GM21367 (cell line): ENCODE data around the gene AKAP8L.

Experiments used
- ATAC-seq: cut with Tn5 transposase; IDR thresholded peaks from one replicate; pipeline ENCODE4 v1.9.1; 2021; ENCODE audit not compliant: unreplicated experiment

Gene AKAP8L

GRCh38 chr19:15394426-15394825 is 24.4 kb downstream of the AKAP8L start:
- ATAC-seq, result no peak

- no peak for ATAC-seq
Measured at GRCh38 chr19:15393963-15394362, 24.8 kb downstream of the AKAP8L start.

GRCh38 chr19:15390814-15391213 is 28.0 kb downstream of the AKAP8L start:
- ATAC-seq, result no peak

GRCh38 chr19:15381864-15382263 is 36.9 kb downstream of the AKAP8L start:
- ATAC-seq, result no peak

- ATAC-seq, result no peak
Measured at GRCh38 chr19:15381429-15381828, 37.4 kb downstream of the AKAP8L start.

- ATAC-seq, result peak; percentile 47
Measured at GRCh38 chr19:15379999-15380647, 38.7 kb downstream of the AKAP8L start.

- peak; percentile 78 for ATAC-seq
Measured at GRCh38 chr19:15379083-15379998, 39.4 kb downstream of the AKAP8L start, which contains the start of gene AKAP8. Gene AKAP8, minus strand, starts transcription at chr19:15379787. Its CDS starts 56 bp downstream, at chr19:15379731.

- no peak for ATAC-seq
Measured at GRCh38 chr19:15378534-15379082, 40.2 kb downstream of the AKAP8L start.

GRCh38 chr19:15374796-15375440 is 43.9 kb downstream of the AKAP8L start:
- ATAC-seq, result no peak

GRCh38 chr19:15374105-15374651 is 44.6 kb downstream of the AKAP8L start:
- ATAC-seq, result no peak

GRCh38 chr19:15373644-15374043 is 45.1 kb downstream of the AKAP8L start:
- no peak for ATAC-seq

GRCh38 chr19:15372891-15373301 is 45.9 kb downstream of the AKAP8L start:
- no peak for ATAC-seq

- no peak for ATAC-seq
Measured at GRCh38 chr19:15372470-15372869, 46.3 kb downstream of the AKAP8L start.

- ATAC-seq, result no peak
Measured at GRCh38 chr19:15371786-15372380, 46.9 kb downstream of the AKAP8L start.

GRCh38 chr19:15371119-15371518 is 47.7 kb downstream of the AKAP8L start:
- no peak for ATAC-seq

- no peak for ATAC-seq
Measured at GRCh38 chr19:15369594-15369891, 49.2 kb downstream of the AKAP8L start.

GRCh38 chr19:15368798-15369593 is 49.8 kb downstream of the AKAP8L start:
- ATAC-seq, result no peak

- no peak for ATAC-seq
Measured at GRCh38 chr19:15368051-15368632, 50.6 kb downstream of the AKAP8L start.

GRCh38 chr19:15367439-15367838 is 51.3 kb downstream of the AKAP8L start:
- no peak for ATAC-seq

GRCh38 chr19:15365264-15365663 is 53.5 kb downstream of the AKAP8L start:
- ATAC-seq, result no peak
